SH-SY5Y (cell line): ENCODE results near the gene HOXB8.

Experiments
- GATA2 ChIP-seq: IDR thresholded peaks from 2 replicates; pipeline ENCODE4 v1.6.1; 2011; ENCODE audit warnings: mild to moderate bottlenecking, low read depth, low read length
- GATA3 ChIP-seq: IDR thresholded peaks from 2 replicates; pipeline ENCODE4 v1.6.1; 2011; ENCODE audit warnings: low read depth, mild to moderate bottlenecking, low read length, moderate library complexity

- no peak for TF ChIP-seq GATA2
- no peak for TF ChIP-seq GATA3
These were observed 48.4 kb downstream of the HOXB8 start for GRCh38 chr17:48566717-48567116.
